ENCODE data around the gene PABPN1. TPM values are rescaled to one million over a fixed set of nuclear protein-coding genes. Genes with fewer than 3 reads are reported as not detected.

The PABPN1 gene
- total RNA-seq, 4 donors from 2014 or later = 58.2 to 78.4 (median 59.2) TPM

DNA sequence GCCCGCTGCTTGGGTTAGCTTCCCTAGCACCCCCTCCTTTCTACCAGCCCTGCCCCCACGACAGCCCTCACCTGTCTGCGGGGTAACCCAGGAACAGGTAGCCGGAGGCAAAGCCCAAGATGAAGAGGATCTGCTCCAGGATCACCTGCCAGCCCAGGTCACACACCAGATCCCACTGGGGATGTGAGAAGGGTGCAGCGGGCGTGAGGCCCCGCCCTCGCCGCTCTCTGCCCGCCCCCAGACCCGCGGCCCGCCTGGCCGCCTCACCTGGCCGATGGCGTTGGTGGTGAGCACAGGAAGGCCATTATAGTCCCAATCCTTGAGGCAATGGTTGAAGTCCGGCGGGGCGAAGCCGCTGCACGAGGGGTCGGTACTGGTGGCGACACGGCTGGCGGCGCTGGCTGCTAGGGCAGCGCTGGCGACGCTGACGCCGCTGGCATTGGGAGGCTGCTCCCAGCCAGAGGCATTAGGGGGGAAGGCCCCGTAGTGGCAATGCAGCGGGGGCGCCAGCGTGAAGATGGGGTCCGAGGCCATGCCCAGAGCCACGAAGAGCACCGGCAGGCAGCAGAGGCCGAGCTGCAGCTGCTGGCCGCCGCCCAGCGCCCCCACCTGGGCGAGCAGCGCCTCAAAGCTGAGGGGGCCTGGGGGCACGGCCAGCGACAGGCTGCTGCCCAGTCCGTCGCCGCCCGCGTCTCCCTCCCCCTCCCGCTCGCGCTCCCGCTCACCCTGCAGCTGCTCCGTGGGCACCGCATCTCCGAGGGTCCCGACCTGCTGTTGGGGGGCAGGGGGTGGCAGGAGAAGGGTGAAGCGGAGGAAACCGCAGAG is 30.6 kb downstream of the PABPN1 start:
- TF ChIP-seq, protein P1, sequence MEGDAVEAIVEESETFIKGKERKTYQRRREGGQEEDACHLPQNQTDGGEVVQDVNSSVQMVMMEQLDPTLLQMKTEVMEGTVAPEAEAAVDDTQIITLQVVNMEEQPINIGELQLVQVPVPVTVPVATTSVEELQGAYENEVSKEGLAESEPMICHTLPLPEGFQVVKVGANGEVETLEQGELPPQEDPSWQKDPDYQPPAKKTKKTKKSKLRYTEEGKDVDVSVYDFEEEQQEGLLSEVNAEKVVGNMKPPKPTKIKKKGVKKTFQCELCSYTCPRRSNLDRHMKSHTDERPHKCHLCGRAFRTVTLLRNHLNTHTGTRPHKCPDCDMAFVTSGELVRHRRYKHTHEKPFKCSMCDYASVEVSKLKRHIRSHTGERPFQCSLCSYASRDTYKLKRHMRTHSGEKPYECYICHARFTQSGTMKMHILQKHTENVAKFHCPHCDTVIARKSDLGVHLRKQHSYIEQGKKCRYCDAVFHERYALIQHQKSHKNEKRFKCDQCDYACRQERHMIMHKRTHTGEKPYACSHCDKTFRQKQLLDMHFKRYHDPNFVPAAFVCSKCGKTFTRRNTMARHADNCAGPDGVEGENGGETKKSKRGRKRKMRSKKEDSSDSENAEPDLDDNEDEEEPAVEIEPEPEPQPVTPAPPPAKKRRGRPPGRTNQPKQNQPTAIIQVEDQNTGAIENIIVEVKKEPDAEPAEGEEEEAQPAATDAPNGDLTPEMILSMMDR (IDR thresholded peaks at IDR 0.05) = no peak
- ATAC-seq (ENCODE audit: low FRiP score) (no peak), DNase-seq (ENCODE audit: low spot score) (no peak)

DNA sequence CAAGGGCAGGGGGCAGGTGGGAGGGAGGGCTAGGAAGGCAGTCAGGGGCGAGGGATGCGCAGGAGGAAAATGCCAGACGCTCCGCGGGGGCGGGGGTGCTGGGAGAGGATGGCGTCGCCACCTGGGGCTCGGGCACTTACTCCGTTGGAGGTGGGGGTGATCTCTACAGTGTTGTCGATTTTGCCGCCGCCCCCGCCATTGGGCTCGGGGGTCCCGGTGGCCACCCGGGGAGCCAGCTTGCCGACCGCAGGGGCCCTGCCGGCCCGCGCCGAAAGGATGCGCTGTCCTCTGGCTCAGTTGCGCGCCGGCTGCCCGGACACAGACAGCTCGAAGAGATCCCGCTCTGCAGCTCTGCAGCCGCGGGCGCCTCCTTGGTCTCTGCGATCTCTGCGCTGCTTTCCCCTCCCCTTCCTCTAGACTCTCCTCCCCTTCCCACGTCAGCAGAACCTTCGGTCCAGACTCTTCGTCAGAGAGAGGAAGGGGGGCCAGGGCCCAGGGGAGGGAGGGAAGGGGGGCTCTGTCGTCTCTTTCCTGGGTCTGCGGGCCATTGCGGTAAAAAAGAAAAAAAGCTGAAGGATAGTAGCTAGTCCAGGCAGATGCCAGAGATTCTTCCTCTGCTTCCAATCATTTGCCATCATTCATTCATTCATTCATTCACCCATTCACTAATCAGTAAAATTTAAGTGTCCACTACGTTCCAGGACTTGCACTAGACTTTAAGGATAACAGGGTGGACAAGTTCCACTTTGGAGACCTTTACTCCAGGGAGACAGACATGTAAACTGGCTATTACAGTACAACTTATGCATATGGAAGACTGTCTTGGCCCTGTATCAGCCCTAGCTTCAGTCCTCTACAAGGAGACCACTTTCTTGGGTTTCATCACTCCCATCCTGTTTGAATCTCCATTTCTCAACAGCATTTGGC is 31.5 kb downstream of the PABPN1 start, which contains the start of gene SLC22A17:
Gene SLC22A17, minus strand, starts transcription at position 382 of the 927 bp plus-strand sequence.
- peak; percentile 93 for ATAC-seq (ENCODE audit: low FRiP score)
- peak; percentile 32 for DNase-seq (ENCODE audit: low spot score)
- TF ChIP-seq, protein P1 (IDR thresholded peaks at IDR 0.05) = no peak

DNA sequence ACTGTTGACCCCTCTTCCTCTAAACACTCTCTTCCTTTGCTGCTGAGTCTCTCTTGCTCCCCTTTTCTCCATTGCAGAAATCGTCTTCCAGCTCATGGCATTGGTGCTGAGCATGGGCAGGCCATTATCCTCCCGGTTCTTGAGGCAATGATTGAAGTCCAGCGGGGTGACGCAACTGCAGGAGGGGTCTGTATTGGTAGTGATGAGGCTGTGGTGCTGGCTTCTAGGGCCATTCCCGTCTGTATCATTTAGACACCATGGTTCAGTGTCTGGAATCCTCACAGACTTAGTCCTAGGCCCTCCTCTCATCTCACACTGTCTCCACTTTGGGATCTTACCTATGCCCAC is 32.1 kb downstream of the PABPN1 start:
- TF ChIP-seq, protein P1 (IDR thresholded peaks at IDR 0.05) = no peak
- no peak for ATAC-seq (ENCODE audit: low FRiP score)

DNA sequence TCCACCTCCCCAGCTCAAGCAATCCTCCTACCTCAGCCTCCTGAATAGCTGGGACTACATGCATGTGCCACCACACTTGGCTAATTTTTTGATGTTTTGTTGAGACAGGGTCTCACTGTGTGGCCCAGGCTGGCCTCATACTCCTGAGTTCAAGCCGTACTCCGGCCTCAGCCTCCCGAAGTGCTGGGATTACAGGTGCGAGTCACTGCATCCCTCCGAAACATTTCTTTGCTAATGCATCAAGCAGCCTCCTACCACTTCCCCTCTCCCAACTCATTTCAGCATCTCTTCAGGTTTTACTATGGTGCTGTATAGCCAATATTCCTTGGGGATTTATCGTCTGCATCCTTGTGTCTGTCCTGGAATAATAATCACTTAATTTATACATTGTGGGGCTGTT is 33.7 kb downstream of the PABPN1 start:
- TF ChIP-seq, protein P1 (IDR thresholded peaks at IDR 0.05) = no peak
- DNase-seq (ENCODE audit: low spot score) (no peak), ATAC-seq (ENCODE audit: low FRiP score) (no peak)

More for the DNA sequence above, 32.1 kb downstream of the PABPN1 start:
- no peak for DNase-seq (ENCODE audit: low spot score)

DNA sequence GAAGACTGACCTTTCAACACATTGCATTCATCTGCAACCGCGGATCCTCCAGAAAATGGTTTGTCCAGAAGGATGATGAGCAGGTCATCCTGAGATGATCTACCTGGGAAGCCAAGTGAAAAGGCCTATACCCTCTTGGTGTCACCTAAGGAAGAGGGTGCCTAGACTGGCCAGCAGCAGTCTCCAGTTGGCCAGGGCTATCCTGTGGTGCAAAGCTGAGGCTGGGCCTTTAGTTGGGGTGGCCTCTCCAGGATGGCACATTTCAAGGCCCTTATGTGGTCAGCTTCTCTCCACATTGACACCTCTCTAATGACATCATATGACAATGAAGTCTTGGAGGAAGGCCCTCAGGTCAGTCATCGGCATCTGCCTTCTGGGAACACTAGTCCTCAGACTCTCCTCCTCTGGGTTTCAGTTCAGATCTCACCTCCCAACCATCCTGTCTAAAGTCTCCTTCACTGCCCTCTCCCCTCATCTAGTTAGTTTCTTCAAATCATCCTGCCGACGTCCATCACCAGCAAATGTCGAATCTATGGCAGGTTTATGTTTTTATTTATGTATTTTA is 34.7 kb downstream of the PABPN1 start:
- ATAC-seq (ENCODE audit: low FRiP score) (no peak), DNase-seq (ENCODE audit: low spot score) (peak; percentile 3)
- TF ChIP-seq, protein P1 (IDR thresholded peaks at IDR 0.05) = no peak

DNA sequence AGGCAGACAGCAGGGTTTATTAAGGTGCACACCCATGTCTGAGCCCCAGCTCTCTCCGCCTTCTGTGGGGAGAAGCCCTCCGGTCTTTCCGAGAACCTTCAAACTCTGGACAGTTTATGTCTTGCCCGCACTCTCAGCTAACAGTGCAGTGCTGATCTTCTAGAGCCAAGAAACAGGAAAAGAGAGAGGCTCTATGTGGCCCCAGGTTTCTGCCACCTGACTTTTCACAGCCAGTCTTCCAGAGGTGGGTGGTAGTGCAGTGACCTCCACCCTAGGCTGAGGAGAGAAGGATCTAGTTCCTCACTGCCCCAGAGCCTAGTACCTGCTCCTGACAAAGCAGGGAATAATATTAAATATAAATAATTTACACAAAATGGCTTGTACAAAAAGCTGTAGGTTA is 35.4 kb downstream of the PABPN1 start:
- TF ChIP-seq, protein P1 (IDR thresholded peaks at IDR 0.05) = no peak
- no peak for DNase-seq (ENCODE audit: low spot score)
- no peak for ATAC-seq (ENCODE audit: low FRiP score)
